ENCODE data around the gene MRPS22. TPM values are rescaled to one million over a fixed set of nuclear protein-coding genes. Genes with fewer than 3 reads are reported as not detected.

MRPS22 gene
- total and polyA plus RNA-seq, 2 of the 8 experiments (the other 6 are each of a cell fraction or from before 2014, with no cell fraction given): 28.3 to 45.8 TPM

GRCh38 chr3:139329364-139329850 lies 14.4 kb upstream of the MRPS22 start (continued):
- no peak for TF ChIP-seq RNF2 (IDR thresholded peaks at IDR 0.05; ENCODE audit: borderline replicate concordance, low read depth, low read length, missing control alignments, poor library complexity, severe bottlenecking)
- TF ChIP-seq SP1 (IDR thresholded peaks at IDR 0.05; ENCODE audit: low read depth, low read length): 0 out of 2 replicates have a peak, but pooled peaks have one; percentile 37
- no peak for TF ChIP-seq KDM4A (IDR thresholded peaks at IDR 0.05; ENCODE audit: low read depth, low read length, severe bottlenecking)
- no peak for TF ChIP-seq FOSL1 (IDR thresholded peaks at IDR 0.05; ENCODE audit: insufficient read depth, low read depth, low read length)
- peak; percentile 37; the same call in 1 of the 2 replicates for TF ChIP-seq TBP (IDR thresholded peaks at IDR 0.05; ENCODE audit: low read depth, low read length)
- 0 out of 2 replicates have a peak, but pooled peaks have one; percentile 6 for TF ChIP-seq RXRA (IDR thresholded peaks at IDR 0.05; ENCODE audit: insufficient read depth, low read depth, low read length)
- no peak for TF ChIP-seq SIX5 (IDR thresholded peaks at IDR 0.05; ENCODE audit: low read depth, low read length)
- TF ChIP-seq POU5F1 (IDR thresholded peaks at IDR 0.05; ENCODE audit: low read depth, low read length): no peak
- TF ChIP-seq RFX5 (IDR thresholded peaks at IDR 0.05; ENCODE audit: borderline replicate concordance, low read depth, low read length): 0 out of 2 replicates have a peak, but pooled peaks have one; percentile 14
- peak; percentile 99 to 100 (median 99) for TF ChIP-seq CTCF (IDR thresholded peaks at IDR 0.05; ENCODE audit: control extremely low read depth in 1 of 3, insufficient read depth in 1 of 3, low read depth in 1 of 3, low read length in 3 of 3)
- TF ChIP-seq SP2 (IDR thresholded peaks at IDR 0.05; ENCODE audit: low read length): no peak
- TF ChIP-seq RAD21 (IDR thresholded peaks at IDR 0.05 in 1 of 2, conservative IDR thresholded peaks at IDR 0.05 in 1 of 2; ENCODE audit: low read depth in 2 of 2, low read length in 2 of 2): peak; percentile 97 to 99
- no peak for TF ChIP-seq CEBPB (IDR thresholded peaks at IDR 0.05; ENCODE audit: low read depth, low read length)
- no peak for TF ChIP-seq ASH2L (IDR thresholded peaks at IDR 0.05; ENCODE audit: low read length)
- TF ChIP-seq YY1 (IDR thresholded peaks at IDR 0.05; ENCODE audit: low read depth, low read length): peak; percentile 13; the same call in 1 of the 2 replicates
- no peak for TF ChIP-seq MAFK (IDR thresholded peaks at IDR 0.05; ENCODE audit: low read depth, low read length)
- peak; percentile 79 for TF ChIP-seq TEAD4 (IDR thresholded peaks at IDR 0.05; ENCODE audit: low read depth, low read length)
- TF ChIP-seq CREB1 (IDR thresholded peaks at IDR 0.05): peak; percentile 83
- TF ChIP-seq BACH1 (IDR thresholded peaks at IDR 0.05; ENCODE audit: low read length): no peak
- TF ChIP-seq E2F6 (IDR thresholded peaks at IDR 0.05): no peak
- no peak for TF ChIP-seq TAF1 (IDR thresholded peaks at IDR 0.05; ENCODE audit: low read depth, low read length)
- 0 out of 2 replicates have a peak, but pooled peaks have one; percentile 43 for TF ChIP-seq JUND (IDR thresholded peaks at IDR 0.05; ENCODE audit: low read length)

Data from H1 (cell line).